Measurements from ENCODE around the gene GCA. TPM values are rescaled to one million over a fixed set of nuclear protein-coding genes. Genes with fewer than 3 reads are reported as not detected.

The GCA gene
- total and polyA plus RNA-seq, 2 of the 13 experiments (the other 11 are each of a cell fraction or from before 2014, with no cell fraction given): 42.0 to 48.3 TPM

DNA sequence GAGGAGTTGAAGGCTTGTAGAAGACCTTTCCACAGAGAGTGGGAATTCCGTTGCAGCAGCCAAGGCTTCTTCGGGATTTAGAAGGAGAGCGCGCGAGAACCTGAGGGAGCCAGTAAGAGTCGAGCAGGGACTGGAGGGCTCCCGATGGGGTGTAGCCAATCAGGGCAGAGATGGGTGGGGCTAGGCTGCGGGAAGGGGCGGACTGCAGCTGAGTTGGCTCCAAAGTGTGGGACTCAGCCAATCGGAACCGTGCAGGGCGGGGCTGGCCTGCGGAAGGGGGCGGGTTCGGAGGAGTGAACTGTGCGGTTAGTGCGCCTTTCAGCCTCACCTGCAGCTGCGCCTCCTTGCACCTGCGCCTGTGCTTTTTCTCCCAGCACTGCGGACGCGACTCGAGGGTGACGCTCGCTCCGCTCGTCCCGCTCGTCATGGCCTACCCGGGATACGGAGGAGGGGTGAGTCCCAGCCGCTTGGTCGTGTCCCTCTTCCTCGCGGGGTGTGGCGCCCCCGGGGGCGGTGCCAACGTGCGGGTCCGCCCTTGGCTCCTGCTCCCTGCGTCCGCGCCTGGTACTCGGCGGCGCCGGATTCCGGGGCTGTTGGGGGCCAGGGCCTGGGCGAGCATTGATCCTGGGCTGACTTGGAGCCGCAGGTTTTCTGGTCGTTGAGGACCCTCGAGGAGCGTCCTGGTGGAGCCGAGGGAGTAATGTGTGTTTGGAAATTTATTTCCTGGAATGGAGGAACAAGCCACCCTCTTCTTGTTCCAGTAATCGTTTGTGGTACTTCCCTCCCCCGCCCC is at the start of gene GCA (continued):
- TF ChIP-seq ZNF614 (CRISPR knock-in tag; IDR thresholded peaks at IDR 0.05; ENCODE audit: borderline replicate concordance) (peak; percentile 82; the same call in 1 of the 2 replicates), ZNF317 (CRISPR knock-in tag; IDR thresholded peaks at IDR 0.05) (peak; percentile 78), ZNF367 (CRISPR knock-in tag; IDR thresholded peaks at IDR 0.05; ENCODE audit: borderline replicate concordance) (no peak), PLRG1 (conservative IDR thresholded peaks at IDR 0.05) (no peak), ARNT (IDR thresholded peaks at IDR 0.05) (no peak), MATR3 (CRISPR knock-in tag; IDR thresholded peaks at IDR 0.05) (no peak), PRPF4 (IDR thresholded peaks at IDR 0.05; ENCODE audit: low read depth, low read length, poor library complexity, severe bottlenecking) (no peak), TCF12 (IDR thresholded peaks at IDR 0.05) (no peak), TCF12 (CRISPR knock-in tag; IDR thresholded peaks at IDR 0.05) (0 out of 2 replicates have a peak, but pooled peaks have one; percentile 64), POLR2AphosphoS5 (IDR thresholded peaks at IDR 0.05; ENCODE audit: low read depth, low read length) (peak; percentile 82), ATAD3A (CRISPR knock-in tag; IDR thresholded peaks at IDR 0.05) (no peak), ZBTB7A (CRISPR knock-in tag; IDR thresholded peaks at IDR 0.05) (0 out of 2 replicates have a peak, but pooled peaks have one; percentile 41)
- TF ChIP-seq, protein P1, sequence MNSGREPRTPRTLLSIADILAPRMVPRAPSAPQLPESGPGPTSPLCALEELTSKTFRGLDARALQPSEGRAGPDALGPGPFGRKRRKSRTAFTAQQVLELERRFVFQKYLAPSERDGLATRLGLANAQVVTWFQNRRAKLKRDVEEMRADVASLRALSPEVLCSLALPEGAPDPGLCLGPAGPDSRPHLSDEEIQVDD (CRISPR knock-in tag; IDR thresholded peaks at IDR 0.05; ENCODE audit: borderline replicate concordance): peak; percentile 90; the same call in 1 of the 2 replicates
- TF ChIP-seq, protein P2, sequence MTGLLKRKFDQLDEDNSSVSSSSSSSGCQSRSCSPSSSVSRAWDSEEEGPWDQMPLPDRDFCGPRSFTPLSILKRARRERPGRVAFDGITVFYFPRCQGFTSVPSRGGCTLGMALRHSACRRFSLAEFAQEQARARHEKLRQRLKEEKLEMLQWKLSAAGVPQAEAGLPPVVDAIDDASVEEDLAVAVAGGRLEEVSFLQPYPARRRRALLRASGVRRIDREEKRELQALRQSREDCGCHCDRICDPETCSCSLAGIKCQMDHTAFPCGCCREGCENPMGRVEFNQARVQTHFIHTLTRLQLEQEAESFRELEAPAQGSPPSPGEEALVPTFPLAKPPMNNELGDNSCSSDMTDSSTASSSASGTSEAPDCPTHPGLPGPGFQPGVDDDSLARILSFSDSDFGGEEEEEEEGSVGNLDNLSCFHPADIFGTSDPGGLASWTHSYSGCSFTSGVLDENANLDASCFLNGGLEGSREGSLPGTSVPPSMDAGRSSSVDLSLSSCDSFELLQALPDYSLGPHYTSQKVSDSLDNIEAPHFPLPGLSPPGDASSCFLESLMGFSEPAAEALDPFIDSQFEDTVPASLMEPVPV (CRISPR knock-in tag; IDR thresholded peaks at IDR 0.05): peak; percentile 97
- TF ChIP-seq, protein P3, sequence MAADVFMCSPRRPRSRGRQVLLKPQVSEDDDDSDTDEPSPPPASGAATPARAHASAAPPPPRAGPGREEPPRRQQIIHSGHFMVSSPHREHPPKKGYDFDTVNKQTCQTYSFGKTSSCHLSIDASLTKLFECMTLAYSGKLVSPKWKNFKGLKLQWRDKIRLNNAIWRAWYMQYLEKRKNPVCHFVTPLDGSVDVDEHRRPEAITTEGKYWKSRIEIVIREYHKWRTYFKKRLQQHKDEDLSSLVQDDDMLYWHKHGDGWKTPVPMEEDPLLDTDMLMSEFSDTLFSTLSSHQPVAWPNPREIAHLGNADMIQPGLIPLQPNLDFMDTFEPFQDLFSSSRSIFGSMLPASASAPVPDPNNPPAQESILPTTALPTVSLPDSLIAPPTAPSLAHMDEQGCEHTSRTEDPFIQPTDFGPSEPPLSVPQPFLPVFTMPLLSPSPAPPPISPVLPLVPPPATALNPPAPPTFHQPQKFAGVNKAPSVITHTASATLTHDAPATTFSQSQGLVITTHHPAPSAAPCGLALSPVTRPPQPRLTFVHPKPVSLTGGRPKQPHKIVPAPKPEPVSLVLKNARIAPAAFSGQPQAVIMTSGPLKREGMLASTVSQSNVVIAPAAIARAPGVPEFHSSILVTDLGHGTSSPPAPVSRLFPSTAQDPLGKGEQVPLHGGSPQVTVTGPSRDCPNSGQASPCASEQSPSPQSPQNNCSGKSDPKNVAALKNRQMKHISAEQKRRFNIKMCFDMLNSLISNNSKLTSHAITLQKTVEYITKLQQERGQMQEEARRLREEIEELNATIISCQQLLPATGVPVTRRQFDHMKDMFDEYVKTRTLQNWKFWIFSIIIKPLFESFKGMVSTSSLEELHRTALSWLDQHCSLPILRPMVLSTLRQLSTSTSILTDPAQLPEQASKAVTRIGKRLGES (CRISPR knock-in tag; IDR thresholded peaks at IDR 0.05; ENCODE audit: borderline replicate concordance): no peak
- TF ChIP-seq, protein P4, sequence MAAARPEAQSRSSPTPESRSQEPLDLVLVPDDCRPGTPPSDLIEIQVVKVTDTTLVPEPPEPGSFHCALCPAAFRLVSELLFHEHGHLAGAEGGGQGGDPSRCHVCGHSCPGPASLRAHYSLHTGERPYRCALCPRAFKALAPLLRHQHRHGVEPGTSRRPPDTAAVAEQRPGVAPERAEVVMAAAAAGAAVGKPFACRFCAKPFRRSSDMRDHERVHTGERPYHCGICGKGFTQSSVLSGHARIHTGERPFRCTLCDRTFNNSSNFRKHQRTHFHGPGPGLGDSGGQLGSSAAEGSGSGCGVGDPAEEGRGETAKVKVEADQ (CRISPR knock-in tag; IDR thresholded peaks at IDR 0.05; ENCODE audit: borderline replicate concordance): peak; percentile 69
- TF ChIP-seq, protein P5, sequence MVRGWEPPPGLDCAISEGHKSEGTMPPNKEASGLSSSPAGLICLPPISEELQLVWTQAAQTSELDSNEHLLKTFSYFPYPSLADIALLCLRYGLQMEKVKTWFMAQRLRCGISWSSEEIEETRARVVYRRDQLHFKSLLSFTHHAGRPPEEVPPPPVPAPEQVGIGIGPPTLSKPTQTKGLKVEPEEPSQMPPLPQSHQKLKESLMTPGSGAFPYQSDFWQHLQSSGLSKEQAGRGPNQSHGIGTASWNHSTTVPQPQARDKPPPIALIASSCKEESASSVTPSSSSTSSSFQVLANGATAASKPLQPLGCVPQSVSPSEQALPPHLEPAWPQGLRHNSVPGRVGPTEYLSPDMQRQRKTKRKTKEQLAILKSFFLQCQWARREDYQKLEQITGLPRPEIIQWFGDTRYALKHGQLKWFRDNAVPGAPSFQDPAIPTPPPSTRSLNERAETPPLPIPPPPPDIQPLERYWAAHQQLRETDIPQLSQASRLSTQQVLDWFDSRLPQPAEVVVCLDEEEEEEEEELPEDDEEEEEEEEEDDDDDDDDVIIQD (CRISPR knock-in tag; IDR thresholded peaks at IDR 0.05; ENCODE audit: low read depth): peak; percentile 94
- TF ChIP-seq, protein P6, sequence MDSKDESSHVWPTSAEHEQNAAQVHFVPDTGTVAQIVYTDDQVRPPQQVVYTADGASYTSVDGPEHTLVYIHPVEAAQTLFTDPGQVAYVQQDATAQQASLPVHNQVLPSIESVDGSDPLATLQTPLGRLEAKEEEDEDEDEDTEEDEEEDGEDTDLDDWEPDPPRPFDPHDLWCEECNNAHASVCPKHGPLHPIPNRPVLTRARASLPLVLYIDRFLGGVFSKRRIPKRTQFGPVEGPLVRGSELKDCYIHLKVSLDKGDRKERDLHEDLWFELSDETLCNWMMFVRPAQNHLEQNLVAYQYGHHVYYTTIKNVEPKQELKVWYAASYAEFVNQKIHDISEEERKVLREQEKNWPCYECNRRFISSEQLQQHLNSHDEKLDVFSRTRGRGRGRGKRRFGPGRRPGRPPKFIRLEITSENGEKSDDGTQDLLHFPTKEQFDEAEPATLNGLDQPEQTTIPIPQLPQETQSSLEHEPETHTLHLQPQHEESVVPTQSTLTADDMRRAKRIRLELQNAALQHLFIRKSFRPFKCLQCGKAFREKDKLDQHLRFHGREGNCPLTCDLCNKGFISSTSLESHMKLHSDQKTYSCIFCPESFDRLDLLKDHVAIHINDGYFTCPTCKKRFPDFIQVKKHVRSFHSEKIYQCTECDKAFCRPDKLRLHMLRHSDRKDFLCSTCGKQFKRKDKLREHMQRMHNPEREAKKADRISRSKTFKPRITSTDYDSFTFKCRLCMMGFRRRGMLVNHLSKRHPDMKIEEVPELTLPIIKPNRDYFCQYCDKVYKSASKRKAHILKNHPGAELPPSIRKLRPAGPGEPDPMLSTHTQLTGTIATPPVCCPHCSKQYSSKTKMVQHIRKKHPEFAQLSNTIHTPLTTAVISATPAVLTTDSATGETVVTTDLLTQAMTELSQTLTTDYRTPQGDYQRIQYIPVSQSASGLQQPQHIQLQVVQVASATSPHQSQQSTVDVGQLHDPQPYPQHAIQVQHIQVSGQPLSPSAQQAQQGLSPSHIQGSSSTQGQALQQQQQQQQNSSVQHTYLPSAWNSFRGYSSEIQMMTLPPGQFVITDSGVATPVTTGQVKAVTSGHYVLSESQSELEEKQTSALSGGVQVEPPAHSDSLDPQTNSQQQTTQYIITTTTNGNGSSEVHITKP (CRISPR knock-in tag; IDR thresholded peaks at IDR 0.05; ENCODE audit: low read depth): peak; percentile 74; the same call in 1 of the 2 replicates
